HEK293T (cell line): Measurements from ENCODE around the gene TMEM184C.

Experiments used
- ARNT ChIP-seq: fragments of 450-650 bp; IDR thresholded peaks from 2 replicates; pipeline ENCODE4 v1.6.1; 2017; ENCODE audit warnings: mild to moderate bottlenecking
- CTBP1 ChIP-seq: fragments of 450-650 bp; IDR thresholded peaks from 2 replicates; pipeline ENCODE4 v1.6.1; 2016; ENCODE audit warnings: borderline replicate concordance
- FOXA1 ChIP-seq: fragments of 450-650 bp; IDR thresholded peaks from 2 replicates; pipeline ENCODE4 v1.6.1; 2016; ENCODE audit warnings: mild to moderate bottlenecking
- FOXK2 ChIP-seq: fragments of 450-650 bp; IDR thresholded peaks from 2 replicates; pipeline ENCODE4 v1.6.1; 2016; ENCODE audit warnings: mild to moderate bottlenecking
- FOXM1 ChIP-seq: fragments of 450-650 bp; IDR thresholded peaks from 2 replicates; pipeline ENCODE4 v1.6.1; 2017; ENCODE audit warnings: mild to moderate bottlenecking, borderline replicate concordance
- NFRKB ChIP-seq: fragments of 450-650 bp; IDR thresholded peaks from 2 replicates; pipeline ENCODE4 v1.6.1; 2016; ENCODE audit warnings: mild to moderate bottlenecking, moderate library complexity
- TARDBP ChIP-seq: fragments of 450-650 bp; IDR thresholded peaks from 2 replicates; pipeline ENCODE4 v1.6.1; 2016
- ZNF384 ChIP-seq: fragments of 450-650 bp; IDR thresholded peaks from 2 replicates; pipeline ENCODE4 v1.6.1; 2016
- TF ChIP-seq, protein P1 (sequence below): fragments of 450-650 bp; IDR thresholded peaks from 2 replicates; pipeline ENCODE4 v1.6.1; 2016

DNA sequence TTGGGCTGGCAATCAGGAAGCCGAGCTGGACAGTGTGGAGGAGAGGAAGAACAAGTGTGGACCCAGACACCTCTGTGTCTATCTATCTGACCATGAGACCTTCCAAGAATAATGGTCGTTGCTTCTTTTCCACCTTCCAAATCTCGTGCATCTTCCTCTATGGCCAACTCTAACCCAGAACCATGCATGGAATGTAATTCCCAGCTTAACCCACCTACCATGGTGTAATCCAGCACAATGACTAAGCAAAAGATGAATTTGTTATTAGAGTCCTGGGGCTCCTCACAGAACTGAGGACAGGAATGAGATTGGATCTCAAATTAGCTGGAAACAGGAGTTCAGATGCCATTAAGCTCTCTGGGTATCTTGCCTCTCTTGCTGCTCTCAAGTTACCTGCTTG, 17.4 kb upstream of the TMEM184C start:
- TF ChIP-seq TARDBP (no peak), ARNT (no peak), NFRKB (no peak), FOXK2 (no peak), CTBP1 (no peak), FOXM1 (no peak), ZNF384 (no peak), FOXA1 (no peak)
- TF ChIP-seq, protein P1, sequence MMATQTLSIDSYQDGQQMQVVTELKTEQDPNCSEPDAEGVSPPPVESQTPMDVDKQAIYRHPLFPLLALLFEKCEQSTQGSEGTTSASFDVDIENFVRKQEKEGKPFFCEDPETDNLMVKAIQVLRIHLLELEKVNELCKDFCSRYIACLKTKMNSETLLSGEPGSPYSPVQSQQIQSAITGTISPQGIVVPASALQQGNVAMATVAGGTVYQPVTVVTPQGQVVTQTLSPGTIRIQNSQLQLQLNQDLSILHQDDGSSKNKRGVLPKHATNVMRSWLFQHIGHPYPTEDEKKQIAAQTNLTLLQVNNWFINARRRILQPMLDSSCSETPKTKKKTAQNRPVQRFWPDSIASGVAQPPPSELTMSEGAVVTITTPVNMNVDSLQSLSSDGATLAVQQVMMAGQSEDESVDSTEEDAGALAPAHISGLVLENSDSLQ: no peak
